Trophoblast cell (in vitro differentiated cells and primary cell): ENCODE data around the gene RTP1.
A peak's percentile ranks its signal among the peaks of the same experiment; 100 is the strongest.

ENCODE experiments used
- DNase-seq, 2 donors: peaks; one replicate each; pipeline ENCODE4 v3.0.0-alpha.2; 2016
- H2AFZ ChIP-seq: 2 replicates; pipeline ENCODE4 v1.6.1; 2013; ENCODE audit warnings: low read length, moderate library complexity, mild to moderate bottlenecking; ENCODE audit not compliant: insufficient read depth, poor library complexity
- H2AK5ac ChIP-seq: 2 replicates; pipeline ENCODE4 v1.6.1; 2013; ENCODE audit warnings: mild to moderate bottlenecking, low read length
- H2BK120ac ChIP-seq: 2 replicates; pipeline ENCODE4 v1.6.1; 2013; ENCODE audit warnings: low read length, mild to moderate bottlenecking, moderate library complexity; ENCODE audit not compliant: insufficient read depth, poor library complexity
- H2BK12ac ChIP-seq: 2 replicates; pipeline ENCODE4 v1.6.1; 2013; ENCODE audit warnings: mild to moderate bottlenecking, low read length, moderate library complexity
- H2BK5ac ChIP-seq: 2 replicates; pipeline ENCODE4 v1.6.1; 2013; ENCODE audit warnings: low read length, low read depth, moderate library complexity, mild to moderate bottlenecking; ENCODE audit not compliant: poor library complexity
- H3K14ac ChIP-seq: 2 replicates; pipeline ENCODE4 v1.6.1; 2013; ENCODE audit warnings: mild to moderate bottlenecking, low read length
- H3K18ac ChIP-seq: 2 replicates; pipeline ENCODE4 v1.6.1; 2013; ENCODE audit warnings: mild to moderate bottlenecking, low read length
- H3K23ac ChIP-seq: 2 replicates; pipeline ENCODE4 v1.6.1; 2013; ENCODE audit warnings: low read length
- H3K27ac ChIP-seq: 2 replicates; pipeline ENCODE4 v1.5.1; 2013; ENCODE audit warnings: low read depth, mild to moderate bottlenecking, inconsistent platforms, low read length, moderate library complexity
- H3K27me3 ChIP-seq: 2 replicates; pipeline ENCODE4 v1.6.1; 2013; ENCODE audit warnings: inconsistent platforms, mild to moderate bottlenecking, low read length, moderate library complexity; ENCODE audit not compliant: insufficient read depth
- H3K36me3 ChIP-seq, 2 experiments: 1 replicate in 1 of 2; 2 replicates in 1 of 2; pipeline ENCODE4 v1.6.1; 2013; ENCODE audit warnings: low read length in 2 of 2, mild to moderate bottlenecking in 2 of 2, moderate library complexity in 1 of 2; ENCODE audit not compliant: insufficient read depth in 2 of 2, control insufficient read depth in 1 of 2
- H3K4ac ChIP-seq: 2 replicates; pipeline ENCODE4 v1.6.1; 2013; ENCODE audit warnings: low read depth, mild to moderate bottlenecking, low read length, moderate library complexity
- H3K4me1 ChIP-seq, 2 experiments: 1 replicate in 1 of 2; 2 replicates in 1 of 2; pipeline ENCODE4 v1.6.1; 2013; ENCODE audit warnings: low read length in 2 of 2, mild to moderate bottlenecking in 2 of 2, moderate library complexity in 1 of 2; ENCODE audit not compliant: insufficient read depth in 2 of 2, control insufficient read depth in 1 of 2
- H3K4me2 ChIP-seq: 2 replicates; pipeline ENCODE4 v1.6.1; 2013; ENCODE audit warnings: inconsistent platforms, mild to moderate bottlenecking, low read length, moderate library complexity
- H3K4me3 ChIP-seq: 2 replicates; pipeline ENCODE4 v1.5.1; 2013; ENCODE audit warnings: mild to moderate bottlenecking, low read depth, low read length, inconsistent platforms
- H3K79me1 ChIP-seq: one replicate; pipeline ENCODE4 v1.6.1; 2013; ENCODE audit warnings: low read length
- H3K79me2 ChIP-seq: 2 replicates; pipeline ENCODE4 v1.6.1; 2013; ENCODE audit warnings: low read length, mild to moderate bottlenecking; ENCODE audit not compliant: control insufficient read depth, insufficient read depth, poor library complexity
- H3K9ac ChIP-seq: 2 replicates; pipeline ENCODE4 v1.6.1; 2013; ENCODE audit warnings: mild to moderate bottlenecking, low read length
- H3K9me3 ChIP-seq: 2 replicates; pipeline ENCODE4 v1.6.1; 2013; ENCODE audit warnings: low read depth, mild to moderate bottlenecking, control low read depth, inconsistent platforms, low read length; ENCODE audit not compliant: insufficient read depth
- H4K12ac ChIP-seq: 2 replicates; pipeline ENCODE4 v1.6.1; 2013; ENCODE audit warnings: low read depth, mild to moderate bottlenecking, low read length, moderate library complexity
- H4K8ac ChIP-seq: 2 replicates; pipeline ENCODE4 v1.6.1; 2013; ENCODE audit warnings: low read depth, mild to moderate bottlenecking, low read length, moderate library complexity
- H4K91ac ChIP-seq: one replicate; pipeline ENCODE4 v1.6.1; 2013; ENCODE audit warnings: low read depth, mild to moderate bottlenecking, low read length, moderate library complexity
- WGBS: extraction: QIAGEN DNeasy Blood & Tissue Kit; methylation state at CpG from one replicate; pipeline ENCODE4 v1.1.7; 2013; ENCODE audit warnings: missing lambda C conversion rate; ENCODE audit not compliant: insufficient read length, insufficient coverage; ENCODE audit errors: extremely low coverage; 5-methylcytosine and 5-hydroxymethylcytosine counted together

Gene RTP1

DNA sequence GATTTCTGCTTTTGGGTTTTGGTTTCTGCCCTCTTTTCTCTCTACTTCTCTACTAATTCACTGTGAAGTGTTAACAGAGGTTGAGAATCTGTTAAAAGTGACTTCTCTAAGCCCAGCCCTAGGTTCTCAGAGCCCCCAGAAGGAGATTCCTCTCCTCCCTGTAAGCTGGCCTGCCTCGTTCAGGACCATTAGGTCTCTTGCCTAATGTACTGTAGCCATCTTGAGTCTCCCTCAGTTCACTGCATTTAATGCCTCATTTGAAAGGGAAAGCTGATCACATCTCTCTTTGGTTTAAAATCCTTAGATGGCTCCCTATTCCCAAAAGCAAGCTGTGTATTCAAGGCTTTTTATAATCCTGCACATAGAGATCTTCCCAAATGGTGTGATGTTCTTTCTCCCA lies 16.3 kb downstream of the RTP1 start:
- H2BK5ac ChIP-seq = no peak overlapping the region
- no peak for DNase-seq
- H3K23ac ChIP-seq = no peak overlapping the region
- H3K27me3 ChIP-seq = no peaks in the 10 kb centered on the region
- H4K8ac ChIP-seq = no peak overlapping the region
- no peak overlapping the region for H3K27ac ChIP-seq
- H2AFZ ChIP-seq = no peak overlapping the region
- H3K9ac ChIP-seq = no peak overlapping the region
- no peak overlapping the region for H3K4ac ChIP-seq
- no peak overlapping the region for H3K14ac ChIP-seq
- H3K79me1 ChIP-seq = no peaks in the 10 kb centered on the region
- no peaks in the 10 kb centered on the region for H3K79me2 ChIP-seq
- H3K18ac ChIP-seq = no peak overlapping the region
- no CpG with 5 or more reads among the region's 1 CpG for WGBS
- no peaks in the 10 kb centered on the region for H3K36me3 ChIP-seq
- H4K91ac ChIP-seq = no peak overlapping the region
- no peaks in the 10 kb centered on the region for H3K9me3 ChIP-seq
- H4K12ac ChIP-seq = no peak overlapping the region
- no peak overlapping the region for H3K4me3 ChIP-seq
- no peak overlapping the region for H2BK120ac ChIP-seq
- H3K4me2 ChIP-seq = no peak overlapping the region
- no peak overlapping the region for H2BK12ac ChIP-seq
- no peak overlapping the region for H2AK5ac ChIP-seq
- H3K4me1 ChIP-seq = no peaks in the 10 kb centered on the region

DNA sequence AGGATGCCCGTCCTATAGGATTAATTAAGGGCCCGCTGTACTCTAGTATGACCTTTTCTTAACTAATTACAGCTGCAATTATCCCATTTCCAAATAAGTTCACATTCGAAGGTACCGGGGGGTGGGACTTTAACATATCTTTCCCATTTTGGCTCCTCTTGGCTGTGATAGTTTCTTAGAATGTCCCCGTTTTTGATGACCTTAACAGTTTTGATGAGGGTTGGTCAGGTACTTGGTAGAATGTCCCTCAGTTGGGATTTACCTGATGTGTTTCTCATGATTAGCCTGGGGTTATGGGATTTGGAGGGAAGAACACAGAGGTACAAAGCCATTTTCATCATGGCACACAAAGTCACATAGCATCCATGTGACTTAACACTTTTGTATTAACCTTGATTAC lies 18.2 kb downstream of the RTP1 start:
- no peak overlapping the region for H4K8ac ChIP-seq
- H3K36me3 ChIP-seq = no peaks in the 10 kb centered on the region
- no peak overlapping the region for H3K14ac ChIP-seq
- H3K27me3 ChIP-seq = no peaks in the 10 kb centered on the region
- no peak overlapping the region for H3K9ac ChIP-seq
- H3K23ac ChIP-seq = no peak overlapping the region
- no peaks in the 10 kb centered on the region for H3K79me2 ChIP-seq
- no peak overlapping the region for H3K4me3 ChIP-seq
- H2AFZ ChIP-seq = no peak overlapping the region
- WGBS = no CpG with 5 or more reads among the region's 5 CpGs
- no peak overlapping the region for H3K18ac ChIP-seq
- no peak overlapping the region for H3K27ac ChIP-seq
- no peak overlapping the region for H2AK5ac ChIP-seq
- H3K4ac ChIP-seq = no peak overlapping the region
- no peak overlapping the region for H2BK120ac ChIP-seq
- DNase-seq = no peak
- no peaks in the 10 kb centered on the region for H3K9me3 ChIP-seq
- no peak overlapping the region for H3K4me2 ChIP-seq
- H3K79me1 ChIP-seq = no peaks in the 10 kb centered on the region
- H4K12ac ChIP-seq = no peak overlapping the region
- H3K4me1 ChIP-seq = no peaks in the 10 kb centered on the region
- no peak overlapping the region for H2BK5ac ChIP-seq
- H4K91ac ChIP-seq = no peak overlapping the region
- H2BK12ac ChIP-seq = no peak overlapping the region

- no peak overlapping the region for H3K4me2 ChIP-seq
- H3K79me2 ChIP-seq = no peaks in the 10 kb centered on the region
- no peak overlapping the region for H3K18ac ChIP-seq
- H4K91ac ChIP-seq = no peak overlapping the region
- H3K23ac ChIP-seq = no peak overlapping the region
- H3K4me1 ChIP-seq = no peaks in the 10 kb centered on the region
- no peak overlapping the region for H2AFZ ChIP-seq
- H4K12ac ChIP-seq = no peak overlapping the region
- WGBS = no CpG with 5 or more reads among the region's 4 CpGs
- H3K4ac ChIP-seq = no peak overlapping the region
- H3K9ac ChIP-seq = no peak overlapping the region
- H4K8ac ChIP-seq = no peak overlapping the region
- peaks cover 3% of the 10 kb centered on the region for H3K9me3 ChIP-seq
- H3K14ac ChIP-seq = no peak overlapping the region
- no peak overlapping the region for H2BK12ac ChIP-seq
- H2BK120ac ChIP-seq = no peak overlapping the region
- H3K79me1 ChIP-seq = no peaks in the 10 kb centered on the region
- H2AK5ac ChIP-seq = no peak overlapping the region
- no peak for DNase-seq
- H3K4me3 ChIP-seq = no peak overlapping the region
- H2BK5ac ChIP-seq = no peak overlapping the region
- no peak overlapping the region for H3K27ac ChIP-seq
- no peaks in the 10 kb centered on the region for H3K36me3 ChIP-seq
- no peaks in the 10 kb centered on the region for H3K27me3 ChIP-seq
Measured at GRCh38 chr3:187222801-187223200, 25.5 kb downstream of the RTP1 start.

DNA sequence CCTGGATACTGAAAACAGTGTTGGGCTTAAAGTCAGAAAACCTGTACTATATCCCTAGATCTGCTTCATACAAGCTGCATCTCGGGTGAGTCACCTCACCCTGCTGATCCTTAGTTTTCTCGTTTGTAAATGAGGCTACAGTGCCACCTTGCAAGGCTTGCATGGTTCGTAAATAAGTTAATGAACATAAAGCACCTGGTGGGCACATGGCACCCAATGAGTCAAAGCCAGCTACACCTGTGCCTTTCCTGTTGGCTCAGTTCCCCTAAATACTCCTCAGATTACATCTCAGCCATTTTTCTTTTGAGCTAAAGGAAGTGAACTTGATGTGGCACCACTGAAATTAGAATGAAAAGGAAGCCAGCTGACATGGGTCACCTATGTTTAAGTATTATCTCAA lies 26.5 kb downstream of the RTP1 start:
- peak in 1 of 2 donors; percentile 34 for DNase-seq
- H3K18ac ChIP-seq = no peak overlapping the region
- no CpG with 5 or more reads among the region's 3 CpGs for WGBS
- no peak overlapping the region for H3K4ac ChIP-seq
- no peak overlapping the region for H2AK5ac ChIP-seq
- H4K8ac ChIP-seq = no peak overlapping the region
- H3K23ac ChIP-seq = no peak overlapping the region
- no peak overlapping the region for H2AFZ ChIP-seq
- no peaks in the 10 kb centered on the region for H3K27me3 ChIP-seq
- H3K27ac ChIP-seq = no peak overlapping the region
- no peaks in the 10 kb centered on the region for H3K79me1 ChIP-seq
- H3K79me2 ChIP-seq = no peaks in the 10 kb centered on the region
- no peak overlapping the region for H4K12ac ChIP-seq
- H3K9me3 ChIP-seq = peaks cover 3% of the 10 kb centered on the region
- no peak overlapping the region for H2BK120ac ChIP-seq
- no peak overlapping the region for H3K14ac ChIP-seq
- H4K91ac ChIP-seq = no peak overlapping the region
- no peak overlapping the region for H3K4me3 ChIP-seq
- no peak overlapping the region for H2BK5ac ChIP-seq
- H3K4me1 ChIP-seq = no peaks in the 10 kb centered on the region
- H3K4me2 ChIP-seq = no peak overlapping the region
- no peak overlapping the region for H3K9ac ChIP-seq
- no peaks in the 10 kb centered on the region for H3K36me3 ChIP-seq
- H2BK12ac ChIP-seq = no peak overlapping the region
